Loucy (cell line): Measurements from ENCODE around the gene NUP85.

ENCODE experiments used
- H2AFZ ChIP-seq: fragments of 200-600 bp; sonication (generic); 2 replicates; pipeline ENCODE4 v1.6.0; 2016; ENCODE audit warnings: antibody characterized with exemption, mild to moderate bottlenecking, low read length, moderate library complexity
- H3F3A ChIP-seq: fragments of 200-600 bp; 2 replicates; pipeline ENCODE4 v1.6.0; 2016; ENCODE audit warnings: antibody characterized with exemption, low read depth, mild to moderate bottlenecking
- H3K27me3 ChIP-seq: fragments of 200-600 bp; sonication (generic); 2 replicates; pipeline ENCODE4 v1.6.1; 2014; ENCODE audit warnings: low read length, mild to moderate bottlenecking; ENCODE audit not compliant: insufficient read depth, poor library complexity, severe bottlenecking
- H3K36me3 ChIP-seq: fragments of 200-600 bp; sonication (generic); 2 replicates; pipeline ENCODE4 v1.6.1; 2016; ENCODE audit warnings: low read length; ENCODE audit not compliant: insufficient read depth
- H3K4me1 ChIP-seq: fragments of 200-600 bp; sonication (generic); 2 replicates; pipeline ENCODE4 v1.5.1; 2014; ENCODE audit warnings: low read length, mild to moderate bottlenecking; ENCODE audit not compliant: insufficient read depth, poor library complexity, severe bottlenecking
- H3K4me2 ChIP-seq: fragments of 200-600 bp; sonication (generic); 2 replicates; pipeline ENCODE4 v1.6.0; 2014; ENCODE audit warnings: antibody characterized with exemption, low read length, low read depth, mild to moderate bottlenecking; ENCODE audit not compliant: poor library complexity, severe bottlenecking
- H3K4me3 ChIP-seq: fragments of 200-600 bp; sonication (generic); 2 replicates; pipeline ENCODE4 v1.5.1; 2014; ENCODE audit warnings: low read length, mild to moderate bottlenecking, mixed read lengths; ENCODE audit not compliant: poor library complexity, severe bottlenecking
- H3K79me2 ChIP-seq: fragments of 200-600 bp; sonication (generic); 2 replicates; pipeline ENCODE4 v1.6.1; 2014; ENCODE audit warnings: low read length; ENCODE audit not compliant: insufficient read depth
- H3K9ac ChIP-seq: fragments of 200-600 bp; sonication (generic); 2 replicates; pipeline ENCODE4 v1.6.0; 2014; ENCODE audit warnings: mild to moderate bottlenecking, low read depth, low read length, moderate library complexity; ENCODE audit not compliant: poor library complexity, severe bottlenecking
- H3K9me2 ChIP-seq: fragments of 200-600 bp; sonication (generic); replicated peaks from 2 replicates; pipeline ENCODE4 v1.6.1; 2016; ENCODE audit warnings: low read depth, low read length, mixed read lengths
- H3K9me3 ChIP-seq: fragments of 200-600 bp; sonication (generic); 2 replicates; pipeline ENCODE4 v1.6.1; 2014; ENCODE audit warnings: mild to moderate bottlenecking, antibody characterized with exemption, low read length, low read depth; ENCODE audit not compliant: insufficient read depth
- H4K20me1 ChIP-seq: fragments of 200-600 bp; sonication (generic); 2 replicates; pipeline ENCODE4 v1.6.0; 2014; ENCODE audit warnings: antibody characterized with exemption, low read length, mild to moderate bottlenecking; ENCODE audit not compliant: insufficient read depth, poor library complexity, severe bottlenecking
- EZH2phosphoT487 ChIP-seq: fragments of 200-600 bp; IDR thresholded peaks from 2 replicates; pipeline ENCODE4 v1.6.1; 2018; ENCODE audit warnings: antibody characterized with exemption, mild to moderate bottlenecking, moderate library complexity, borderline replicate concordance
- TF ChIP-seq, protein P1 (sequence below): fragments of 200-600 bp; sonication (generic); conservative IDR thresholded peaks from 2 replicates; pipeline ENCODE4 v1.5.1; 2014; ENCODE audit warnings: mild to moderate bottlenecking, antibody characterized with exemption, low read length

Gene NUP85

DNA sequence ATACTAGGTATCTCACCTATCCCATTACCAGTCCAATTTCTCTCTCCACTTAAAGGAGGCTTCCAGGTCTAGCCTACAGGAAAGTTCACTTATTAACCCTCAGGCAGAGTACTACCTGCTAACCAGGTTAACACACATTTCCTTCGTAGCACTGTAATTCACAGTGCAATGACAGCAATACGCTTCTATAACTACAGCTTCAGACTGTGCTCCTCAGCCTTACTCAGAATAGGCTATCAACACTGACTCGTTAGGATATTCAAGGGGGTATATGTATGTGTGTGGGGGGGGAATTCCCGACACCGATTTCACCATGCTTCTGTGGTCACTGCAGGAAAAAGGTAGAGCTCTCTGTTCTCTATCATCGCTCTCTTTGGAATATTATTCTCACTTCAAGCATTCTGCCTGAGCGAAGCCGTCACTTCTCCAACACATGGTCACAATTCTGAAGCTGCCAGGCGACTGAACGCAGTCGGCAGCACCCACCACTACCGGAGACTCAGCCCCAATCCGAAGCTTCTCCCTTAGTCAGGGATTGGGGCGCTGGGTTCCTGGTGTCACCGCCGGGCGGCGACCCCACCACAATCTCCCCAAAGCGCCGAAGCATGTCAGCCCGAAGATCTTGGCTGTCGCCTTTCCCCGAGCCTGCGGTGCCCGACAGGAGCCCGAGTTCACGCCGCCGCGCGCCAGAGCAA lies 55.3 kb downstream of the NUP85 start:
- no peaks in the 10 kb centered on the region for H3F3A ChIP-seq

DNA sequence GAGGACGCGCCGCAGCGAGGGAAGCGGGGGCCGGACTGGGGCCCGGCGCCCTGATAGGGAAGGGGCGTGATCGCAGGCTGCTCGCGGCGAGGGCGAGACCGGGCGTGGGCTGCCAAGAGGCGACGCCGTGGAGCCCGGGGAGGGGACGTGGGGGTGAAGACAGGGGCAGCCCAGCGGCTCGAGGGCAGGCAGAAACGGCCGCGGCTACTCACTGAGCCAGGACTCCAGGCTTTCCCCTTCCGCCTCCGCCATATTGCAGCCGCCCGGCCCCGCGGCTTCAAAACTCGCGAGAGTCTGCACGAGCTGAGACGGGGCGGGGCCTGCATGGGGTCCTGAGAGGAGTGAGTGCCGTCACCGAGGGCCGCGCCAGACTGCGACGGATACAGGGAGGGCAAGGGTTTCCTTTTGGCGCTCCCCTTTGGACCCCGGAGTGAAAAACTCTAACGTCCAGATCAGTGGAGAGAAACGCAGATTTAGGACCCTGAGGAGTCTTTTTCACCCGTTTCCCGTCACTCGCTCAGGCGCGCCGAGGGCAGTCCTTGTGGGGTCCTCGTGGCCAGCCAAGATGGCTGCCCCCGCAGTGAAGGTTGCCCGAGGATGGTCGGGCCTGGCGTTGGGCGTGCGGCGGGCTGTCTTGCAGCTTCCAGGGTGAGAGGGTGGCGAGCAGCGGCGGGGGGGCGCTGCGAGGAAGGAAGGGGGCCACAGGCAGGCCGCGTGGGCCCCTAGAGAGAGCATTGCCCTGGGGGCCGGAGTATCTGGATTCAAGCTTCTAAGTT lies 56.0 kb downstream of the NUP85 start, which contains the start of the genes GGA3 and MRPS7:
Gene GGA3 (minus strand): TSS at position 271 of the 776 bp plus-strand sequence. CDS start 19 bp downstream, at position 252.
Gene MRPS7 (plus strand): TSS at position 544 of the 776 bp plus-strand sequence. CDS start 22 bp downstream, at position 566.
- no peaks in the 10 kb centered on the region for H3F3A ChIP-seq
- peaks cover 53% of the 10 kb centered on the region for H3K79me2 ChIP-seq
- H3K9me2 ChIP-seq = no peaks in the 10 kb centered on the region
- H3K9me3 ChIP-seq = no peaks in the 10 kb centered on the region
- no peaks in the 10 kb centered on the region for H3K27me3 ChIP-seq
- H3K9ac ChIP-seq = peak within 1 kb of the TSS; percentile 94
- H3K4me3 ChIP-seq = peak within 1 kb of the TSS; percentile 93
- peak within 1 kb of the TSS; percentile 82 for H2AFZ ChIP-seq
- TF ChIP-seq, protein P1, sequence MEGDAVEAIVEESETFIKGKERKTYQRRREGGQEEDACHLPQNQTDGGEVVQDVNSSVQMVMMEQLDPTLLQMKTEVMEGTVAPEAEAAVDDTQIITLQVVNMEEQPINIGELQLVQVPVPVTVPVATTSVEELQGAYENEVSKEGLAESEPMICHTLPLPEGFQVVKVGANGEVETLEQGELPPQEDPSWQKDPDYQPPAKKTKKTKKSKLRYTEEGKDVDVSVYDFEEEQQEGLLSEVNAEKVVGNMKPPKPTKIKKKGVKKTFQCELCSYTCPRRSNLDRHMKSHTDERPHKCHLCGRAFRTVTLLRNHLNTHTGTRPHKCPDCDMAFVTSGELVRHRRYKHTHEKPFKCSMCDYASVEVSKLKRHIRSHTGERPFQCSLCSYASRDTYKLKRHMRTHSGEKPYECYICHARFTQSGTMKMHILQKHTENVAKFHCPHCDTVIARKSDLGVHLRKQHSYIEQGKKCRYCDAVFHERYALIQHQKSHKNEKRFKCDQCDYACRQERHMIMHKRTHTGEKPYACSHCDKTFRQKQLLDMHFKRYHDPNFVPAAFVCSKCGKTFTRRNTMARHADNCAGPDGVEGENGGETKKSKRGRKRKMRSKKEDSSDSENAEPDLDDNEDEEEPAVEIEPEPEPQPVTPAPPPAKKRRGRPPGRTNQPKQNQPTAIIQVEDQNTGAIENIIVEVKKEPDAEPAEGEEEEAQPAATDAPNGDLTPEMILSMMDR = no peak
- no peak for TF ChIP-seq EZH2phosphoT487
- H3K36me3 ChIP-seq = peaks cover 13% of the 10 kb centered on the region; the same call in 1 of the 2 replicates
- peak within 1 kb of the TSS; percentile 98 for H3K4me2 ChIP-seq
- peaks cover 13% of the 10 kb centered on the region for H4K20me1 ChIP-seq
- peaks cover 22% of the 10 kb centered on the region for H3K4me1 ChIP-seq

More for the DNA sequence above, 55.3 kb downstream of the NUP85 start:
- Histone ChIP-seq H3K79me2 (peaks cover 53% of the 10 kb centered on the region), H3K4me3 (peak overlapping the region; percentile 93), H3K36me3 (peaks cover 6% of the 10 kb centered on the region; the same call in 1 of the 2 replicates), H3K4me2 (peak overlapping the region; percentile 98), H4K20me1 (peaks cover 13% of the 10 kb centered on the region), H3K9me3 (no peaks in the 10 kb centered on the region), H3K27me3 (no peaks in the 10 kb centered on the region), H2AFZ (peak overlapping the region; percentile 82), H3K9ac (peak overlapping the region; percentile 94), H3K4me1 (peaks cover 22% of the 10 kb centered on the region), H3K9me2 (no peaks in the 10 kb centered on the region)
- TF ChIP-seq EZH2phosphoT487 = no peak
- TF ChIP-seq, protein P1 = 0 out of 2 replicates have a peak, but pooled peaks have one; percentile 11

DNA sequence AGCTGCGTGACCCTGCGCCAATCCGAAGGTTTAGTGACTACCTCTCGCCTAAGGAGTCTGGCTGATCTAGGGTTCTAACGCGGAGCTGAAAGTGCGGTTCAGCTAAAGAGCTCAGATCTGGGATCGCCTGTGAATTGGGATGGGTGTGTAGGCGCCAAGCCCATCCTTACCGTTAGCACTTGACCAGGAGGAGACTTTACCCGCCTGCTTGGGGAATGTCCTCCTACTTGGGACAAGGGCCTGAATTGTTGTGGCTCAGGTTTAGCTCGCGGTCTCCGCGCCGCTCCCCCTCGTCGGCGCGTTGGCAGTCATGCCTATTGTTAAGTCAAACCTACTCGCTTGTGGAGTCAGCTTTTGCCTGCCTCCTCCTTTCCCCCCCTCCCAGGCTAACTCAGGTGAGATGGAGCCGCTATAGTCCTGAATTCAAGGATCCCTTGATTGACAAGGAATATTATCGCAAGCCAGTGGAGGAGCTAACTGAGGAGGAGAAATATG lies 56.7 kb downstream of the NUP85 start:
- H3K36me3 ChIP-seq = peaks cover 16% of the 10 kb centered on the region; the same call in 1 of the 2 replicates
- peak overlapping the region; percentile 84 for H3K4me2 ChIP-seq
- peaks cover 13% of the 10 kb centered on the region for H4K20me1 ChIP-seq
- peaks cover 53% of the 10 kb centered on the region for H3K79me2 ChIP-seq
- H3F3A ChIP-seq = no peaks in the 10 kb centered on the region
- H3K4me3 ChIP-seq = peak overlapping the region; percentile 93
- no peak for TF ChIP-seq EZH2phosphoT487
- TF ChIP-seq, protein P1 = no peak
- H3K9me2 ChIP-seq = no peaks in the 10 kb centered on the region
- peak overlapping the region; percentile 82 for H2AFZ ChIP-seq
- H3K4me1 ChIP-seq = peaks cover 22% of the 10 kb centered on the region
- H3K27me3 ChIP-seq = no peaks in the 10 kb centered on the region
- H3K9me3 ChIP-seq = no peaks in the 10 kb centered on the region
- peak overlapping the region; percentile 94 for H3K9ac ChIP-seq
